ENCODE measurements around the gene TAX1BP1.

The TAX1BP1 gene

GRCh38 chr7:27825891-27826290, 85.9 kb downstream of the TAX1BP1 start:
- H3K4me3 ChIP-seq (ENCODE audit: low read depth, low read length): no peak overlapping the region
- no peak for DNase-seq (ENCODE audit: low read depth)
- TF ChIP-seq CTCF (IDR thresholded peaks at IDR 0.05; ENCODE audit: low read depth, low read length) (no peak), MAX (IDR thresholded peaks at IDR 0.05; ENCODE audit: low read depth, low read length) (no peak), MYC (IDR thresholded peaks at IDR 0.05; ENCODE audit: low read depth, low read length) (no peak), POLR2A (IDR thresholded peaks at IDR 0.05; ENCODE audit: extremely low read depth, insufficient read length) (no peak)

- DNase-seq (ENCODE audit: low read depth): no peak
- no peak overlapping the region for H3K4me3 ChIP-seq (ENCODE audit: low read depth, low read length)
- TF ChIP-seq CTCF (IDR thresholded peaks at IDR 0.05; ENCODE audit: low read depth, low read length) (no peak), MYC (IDR thresholded peaks at IDR 0.05; ENCODE audit: low read depth, low read length) (no peak), POLR2A (IDR thresholded peaks at IDR 0.05; ENCODE audit: extremely low read depth, insufficient read length) (no peak)
These were observed 86.4 kb downstream of the TAX1BP1 start for GRCh38 chr7:27826357-27826756.

- TF ChIP-seq MYC (IDR thresholded peaks at IDR 0.05; ENCODE audit: low read depth, low read length) (no peak), MAX (IDR thresholded peaks at IDR 0.05; ENCODE audit: low read depth, low read length) (no peak), CTCF (IDR thresholded peaks at IDR 0.05; ENCODE audit: low read depth, low read length) (no peak), POLR2A (IDR thresholded peaks at IDR 0.05; ENCODE audit: extremely low read depth, insufficient read length) (no peak)
- DNase-seq (ENCODE audit: low read depth): no peak
- no peak overlapping the region for H3K4me3 ChIP-seq (ENCODE audit: low read depth, low read length)
These were observed 94.4 kb downstream of the TAX1BP1 start for GRCh38 chr7:27834179-27834921.

- TF ChIP-seq MYC (IDR thresholded peaks at IDR 0.05; ENCODE audit: low read depth, low read length) (no peak), CTCF (IDR thresholded peaks at IDR 0.05; ENCODE audit: low read depth, low read length) (no peak), MAX (IDR thresholded peaks at IDR 0.05; ENCODE audit: low read depth, low read length) (no peak), POLR2A (IDR thresholded peaks at IDR 0.05; ENCODE audit: extremely low read depth, insufficient read length) (no peak)
- no peak overlapping the region for H3K4me3 ChIP-seq (ENCODE audit: low read depth, low read length)
- DNase-seq (ENCODE audit: low read depth): no peak
These were observed 95.4 kb downstream of the TAX1BP1 start for GRCh38 chr7:27835376-27835775.

- DNase-seq (ENCODE audit: low read depth): no peak
- no peak overlapping the region for H3K4me3 ChIP-seq (ENCODE audit: low read depth, low read length)
- TF ChIP-seq POLR2A (IDR thresholded peaks at IDR 0.05; ENCODE audit: extremely low read depth, insufficient read length) (no peak), MAX (IDR thresholded peaks at IDR 0.05; ENCODE audit: low read depth, low read length) (no peak), CTCF (IDR thresholded peaks at IDR 0.05; ENCODE audit: low read depth, low read length) (no peak), MYC (IDR thresholded peaks at IDR 0.05; ENCODE audit: low read depth, low read length) (no peak)
These were observed 96.6 kb downstream of the TAX1BP1 start for GRCh38 chr7:27836536-27836935.

All from NB4 (cell line).